HepG2 (cell line): ENCODE measurements around the gene CKB. TPM values are rescaled to one million over a fixed set of nuclear protein-coding genes. Genes with fewer than 3 reads are reported as not detected.

Experiments
- BRF2 ChIP-seq: sonication (generic); formaldehyde crosslinking; IDR thresholded peaks from 2 replicates; pipeline ENCODE4 v1.8.1; 2022; ENCODE audit warnings: mild to moderate bottlenecking, missing genetic modification reagents
- ETV5 ChIP-seq: IDR thresholded peaks from 2 replicates; pipeline ENCODE4 v1.6.1; 2018; ENCODE audit warnings: missing biosample characterization, missing genetic modification reagents, inconsistent platforms, borderline replicate concordance
- HNRNPL ChIP-seq: fragments of 200-400 bp; formaldehyde crosslinking; IDR thresholded peaks from 2 replicates; pipeline ENCODE4 v1.6.1; 2017; ENCODE audit warnings: mild to moderate bottlenecking, low read depth, low read length
- HOMEZ ChIP-seq: IDR thresholded peaks from 2 replicates; pipeline ENCODE4 v1.6.1; 2016; ENCODE audit warnings: low read depth
- HOXA3 ChIP-seq: sonication (generic); formaldehyde crosslinking; IDR thresholded peaks from 2 replicates; pipeline ENCODE4 v1.5.0; 2020; ENCODE audit warnings: missing genetic modification reagents
- KLF15 ChIP-seq: sonication (generic); formaldehyde crosslinking; IDR thresholded peaks from 2 replicates; pipeline ENCODE4 v1.8.1; 2023; ENCODE audit warnings: borderline replicate concordance, mild to moderate bottlenecking, inconsistent platforms, missing genetic modification reagents, mixed read lengths
- MED1 ChIP-seq: sonication (generic); formaldehyde crosslinking; IDR thresholded peaks from 2 replicates; pipeline ENCODE4 v1.4.0; 2020; ENCODE audit warnings: missing genetic modification reagents
- PAF1 ChIP-seq: IDR thresholded peaks from 2 replicates; pipeline ENCODE4 v1.6.1; 2016; ENCODE audit warnings: missing genetic modification reagents, missing compliant biosample characterization
- PATZ1 ChIP-seq: sonication (generic); formaldehyde crosslinking; IDR thresholded peaks from 2 replicates; pipeline ENCODE4 v1.4.0; 2020; ENCODE audit warnings: missing genetic modification reagents
- PAXIP1 ChIP-seq: sonication (generic); formaldehyde crosslinking; conservative IDR thresholded peaks from 2 replicates; pipeline ENCODE4 v1.4.0; 2020; ENCODE audit warnings: mild to moderate bottlenecking, missing genetic modification reagents, moderate library complexity
- POLR2AphosphoS5 ChIP-seq: IDR thresholded peaks from 2 replicates; pipeline ENCODE4 v1.6.1; 2012; ENCODE audit warnings: low read depth, low read length
- RBFOX2 ChIP-seq: fragments of 200-400 bp; formaldehyde crosslinking; IDR thresholded peaks from 2 replicates; pipeline ENCODE4 v1.6.1; 2017; ENCODE audit warnings: low read depth, mild to moderate bottlenecking, low read length
- RFX5 ChIP-seq: IDR thresholded peaks from 2 replicates; pipeline ENCODE4 v1.6.1; 2011; ENCODE audit warnings: low read depth, low read length, improper control_type of control experiment
- SOX5 ChIP-seq: IDR thresholded peaks from 2 replicates; pipeline ENCODE4 v1.6.1; 2016; ENCODE audit warnings: borderline replicate concordance
- YEATS4 ChIP-seq: sonication (generic); formaldehyde crosslinking; IDR thresholded peaks from 2 replicates; pipeline ENCODE4 v1.4.0; 2020; ENCODE audit warnings: missing genetic modification reagents, borderline replicate concordance
- ZKSCAN1 ChIP-seq: fragments of 150-350 bp; IDR thresholded peaks from 2 replicates; pipeline ENCODE4 v1.6.1; 2014; ENCODE audit warnings: low read length
- ZNF3 ChIP-seq: IDR thresholded peaks from 2 replicates; pipeline ENCODE4 v1.7.0; 2017; ENCODE audit warnings: inconsistent platforms
- ZNF343 ChIP-seq: sonication (generic); formaldehyde crosslinking; IDR thresholded peaks from 2 replicates; pipeline ENCODE4 v1.4.0; 2020; ENCODE audit warnings: mild to moderate bottlenecking, missing genetic modification reagents
- ZNF7 ChIP-seq: IDR thresholded peaks from 2 replicates; pipeline ENCODE4 v1.6.1; 2016; ENCODE audit warnings: missing biosample characterization, missing genetic modification reagents
- ZNF710 ChIP-seq: sonication (generic); formaldehyde crosslinking; IDR thresholded peaks from 2 replicates; pipeline ENCODE4 v1.5.0; 2020; ENCODE audit warnings: mild to moderate bottlenecking, missing genetic modification reagents, borderline replicate concordance
- ZSCAN30 ChIP-seq: sonication (generic); formaldehyde crosslinking; IDR thresholded peaks from 2 replicates; pipeline ENCODE4 v1.5.0; 2020; ENCODE audit warnings: mild to moderate bottlenecking, missing genetic modification reagents
- polyA plus RNA-seq, 8 experiments: library from polyadenylated mRNA; depleted of rRNA in 3 of 8; stranded (reverse) in 7 of 8; unstranded in 1 of 8; fragments of >200 nt; fragmentation: Illumina TruSeq in 4 of 8; extraction: Trizol in 4 of 8; gene quantifications; 2 replicates each; pipeline versions ENCODE4 v1.2.1 to v1.2.3, GENCODE V29; 2011 to 2016; ENCODE audit warnings: low read depth in 4 of 8, missing spikeins in 1 of 8, mixed read lengths in 1 of 8; ENCODE audit not compliant: insufficient read depth in 1 of 8
- total RNA-seq, 5 experiments: library from RNA; depleted of rRNA; stranded (reverse); fragments of >200 nt; fragmentation: Illumina TruSeq; extraction: Trizol; gene quantifications; 2 replicates each; pipeline ENCODE4 v1.2.3, GENCODE V29; 2016; ENCODE audit warnings: low read depth in 1 of 5

CKB gene
- total and polyA plus RNA-seq, 2 of the 13 experiments (the other 11 are each of a cell fraction or from before 2014, with no cell fraction given), result 82.3 to 217 TPM

- TF ChIP-seq ZNF343 (no peak), ETV5 (CRISPR knock-in tag) (peak; percentile 52; the same call in 1 of the 2 replicates), HOXA3 (CRISPR knock-in tag) (peak; percentile 33; the same call in 1 of the 2 replicates), KLF15 (CRISPR knock-in tag) (no peak), ZNF3 (CRISPR knock-in tag) (no peak), ZSCAN30 (CRISPR knock-in tag) (no peak), MED1 (CRISPR knock-in tag) (peak; percentile 57), PAXIP1 (CRISPR knock-in tag) (peak; percentile 73), HOMEZ (no peak), ZNF710 (0 out of 2 replicates have a peak, but pooled peaks have one; percentile 34), RFX5 (no peak), PAF1 (CRISPR knock-in tag) (no peak), HNRNPL (0 out of 2 replicates have a peak, but pooled peaks have one; percentile 28), ZKSCAN1 (no peak), SOX5 (CRISPR knock-in tag) (peak; percentile 36; the same call in 1 of the 2 replicates), POLR2AphosphoS5 (peak; percentile 47), PATZ1 (peak; percentile 41), RBFOX2 (no peak), BRF2 (CRISPR knock-in tag) (no peak), ZNF7 (CRISPR knock-in tag) (no peak), YEATS4 (no peak)
- TF ChIP-seq, all 625 proteins: peak for 67
These were observed 3.8 kb upstream of the CKB start (continued) for GRCh38 chr14:103526247-103526913.
